ENCODE results near the gene P2RY2.

DNA sequence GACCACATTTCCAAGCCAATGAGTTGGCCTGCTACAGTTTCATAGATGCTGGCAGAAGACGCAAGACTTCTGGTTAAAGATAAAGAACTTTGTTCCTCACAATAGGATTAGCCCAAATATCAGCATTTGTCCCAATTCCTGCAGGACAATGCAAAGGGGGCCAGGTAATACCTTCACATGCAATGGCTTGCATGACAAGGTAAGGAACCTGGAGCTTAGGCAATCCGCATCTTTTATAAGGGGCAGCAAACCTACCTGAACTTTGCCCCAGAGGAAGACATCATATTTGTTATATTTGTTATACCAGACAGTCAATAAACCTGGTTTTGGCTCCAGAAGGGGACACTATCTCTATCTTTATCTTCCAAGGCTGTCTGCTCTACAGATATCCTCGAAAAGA lies 59.4 kb downstream of the P2RY2 start:
- TF ChIP-seq POLR2A (IDR thresholded peaks at IDR 0.05) = no peak
- TF ChIP-seq, protein P1, sequence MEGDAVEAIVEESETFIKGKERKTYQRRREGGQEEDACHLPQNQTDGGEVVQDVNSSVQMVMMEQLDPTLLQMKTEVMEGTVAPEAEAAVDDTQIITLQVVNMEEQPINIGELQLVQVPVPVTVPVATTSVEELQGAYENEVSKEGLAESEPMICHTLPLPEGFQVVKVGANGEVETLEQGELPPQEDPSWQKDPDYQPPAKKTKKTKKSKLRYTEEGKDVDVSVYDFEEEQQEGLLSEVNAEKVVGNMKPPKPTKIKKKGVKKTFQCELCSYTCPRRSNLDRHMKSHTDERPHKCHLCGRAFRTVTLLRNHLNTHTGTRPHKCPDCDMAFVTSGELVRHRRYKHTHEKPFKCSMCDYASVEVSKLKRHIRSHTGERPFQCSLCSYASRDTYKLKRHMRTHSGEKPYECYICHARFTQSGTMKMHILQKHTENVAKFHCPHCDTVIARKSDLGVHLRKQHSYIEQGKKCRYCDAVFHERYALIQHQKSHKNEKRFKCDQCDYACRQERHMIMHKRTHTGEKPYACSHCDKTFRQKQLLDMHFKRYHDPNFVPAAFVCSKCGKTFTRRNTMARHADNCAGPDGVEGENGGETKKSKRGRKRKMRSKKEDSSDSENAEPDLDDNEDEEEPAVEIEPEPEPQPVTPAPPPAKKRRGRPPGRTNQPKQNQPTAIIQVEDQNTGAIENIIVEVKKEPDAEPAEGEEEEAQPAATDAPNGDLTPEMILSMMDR (IDR thresholded peaks at IDR 0.05) = no peak
